ENCODE results near the gene DIO1. TPM values are rescaled to one million over a fixed set of nuclear protein-coding genes. Genes with fewer than 3 reads are reported as not detected.

DIO1 gene
- polyA plus RNA-seq, 1 donor from 2014 or later = not detected

DNA sequence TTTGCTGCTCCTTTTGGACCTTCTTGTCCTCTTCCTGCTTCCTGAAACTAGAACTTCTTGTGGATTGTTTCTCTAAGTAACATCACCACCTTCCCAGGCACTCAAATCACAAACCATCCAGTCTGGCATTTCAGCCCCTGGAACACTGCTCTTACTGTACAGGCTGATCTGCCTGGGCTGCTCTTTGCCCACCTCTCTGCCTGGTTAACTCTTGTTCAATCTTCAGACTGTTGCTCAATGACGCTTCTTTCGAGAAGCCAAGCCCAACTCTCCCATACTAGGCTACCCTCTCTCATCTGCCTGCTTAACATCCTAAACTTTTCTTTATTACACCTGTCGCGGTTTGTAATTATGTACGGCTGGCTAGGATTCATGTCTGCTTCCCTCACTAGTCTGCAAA lies 657 bp downstream of the DIO1 start:
- no peaks in the 10 kb centered on the region for H4K20me1 ChIP-seq (ENCODE audit: insufficient read depth)
- H2AFZ ChIP-seq (ENCODE audit: low read depth, low read length) = no peak overlapping the region
- H3K9ac ChIP-seq (ENCODE audit: low read length) = no peak overlapping the region
- H3K27me3 ChIP-seq (ENCODE audit: insufficient read depth, low read depth, low read length) = no peaks in the 10 kb centered on the region
- H3K4me2 ChIP-seq (ENCODE audit: low read length) = no peak overlapping the region
- H3K27ac ChIP-seq (ENCODE audit: low read length) = no peak overlapping the region
- H3F3A ChIP-seq (ENCODE audit: insufficient read depth, low read length, poor library complexity, severe bottlenecking) = no peaks in the 10 kb centered on the region
- H3K4me3 ChIP-seq (ENCODE audit: low read length) = no peak overlapping the region
- no peaks in the 10 kb centered on the region for H3K79me2 ChIP-seq (replicated peaks; ENCODE audit: insufficient read depth, low read length)
- no peaks in the 10 kb centered on the region for H3K9me2 ChIP-seq (ENCODE audit: insufficient read depth, low read length)
- H3K9me3 ChIP-seq (ENCODE audit: low read length) = no peaks in the 10 kb centered on the region
- TF ChIP-seq EZH2 (IDR thresholded peaks at IDR 0.05; ENCODE audit: borderline replicate concordance, insufficient read depth, low read length, poor library complexity, severe bottlenecking) (no peak), POLR2AphosphoS5 (IDR thresholded peaks at IDR 0.05) (no peak), TAF1 (IDR thresholded peaks at IDR 0.05; ENCODE audit: low read depth) (no peak), EP300 (conservative IDR thresholded peaks at IDR 0.05; ENCODE audit: poor library complexity, severe bottlenecking) (no peak), SMC3 (conservative IDR thresholded peaks at IDR 0.05; ENCODE audit: poor library complexity) (no peak), MXI1 (conservative IDR thresholded peaks at IDR 0.05; ENCODE audit: poor library complexity, severe bottlenecking) (no peak), RAD21 (conservative IDR thresholded peaks at IDR 0.05) (no peak)
- TF ChIP-seq, protein P1, sequence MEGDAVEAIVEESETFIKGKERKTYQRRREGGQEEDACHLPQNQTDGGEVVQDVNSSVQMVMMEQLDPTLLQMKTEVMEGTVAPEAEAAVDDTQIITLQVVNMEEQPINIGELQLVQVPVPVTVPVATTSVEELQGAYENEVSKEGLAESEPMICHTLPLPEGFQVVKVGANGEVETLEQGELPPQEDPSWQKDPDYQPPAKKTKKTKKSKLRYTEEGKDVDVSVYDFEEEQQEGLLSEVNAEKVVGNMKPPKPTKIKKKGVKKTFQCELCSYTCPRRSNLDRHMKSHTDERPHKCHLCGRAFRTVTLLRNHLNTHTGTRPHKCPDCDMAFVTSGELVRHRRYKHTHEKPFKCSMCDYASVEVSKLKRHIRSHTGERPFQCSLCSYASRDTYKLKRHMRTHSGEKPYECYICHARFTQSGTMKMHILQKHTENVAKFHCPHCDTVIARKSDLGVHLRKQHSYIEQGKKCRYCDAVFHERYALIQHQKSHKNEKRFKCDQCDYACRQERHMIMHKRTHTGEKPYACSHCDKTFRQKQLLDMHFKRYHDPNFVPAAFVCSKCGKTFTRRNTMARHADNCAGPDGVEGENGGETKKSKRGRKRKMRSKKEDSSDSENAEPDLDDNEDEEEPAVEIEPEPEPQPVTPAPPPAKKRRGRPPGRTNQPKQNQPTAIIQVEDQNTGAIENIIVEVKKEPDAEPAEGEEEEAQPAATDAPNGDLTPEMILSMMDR (IDR thresholded peaks at IDR 0.05; ENCODE audit: poor library complexity, severe bottlenecking) = no peak
- TF ChIP-seq, protein P2, sequence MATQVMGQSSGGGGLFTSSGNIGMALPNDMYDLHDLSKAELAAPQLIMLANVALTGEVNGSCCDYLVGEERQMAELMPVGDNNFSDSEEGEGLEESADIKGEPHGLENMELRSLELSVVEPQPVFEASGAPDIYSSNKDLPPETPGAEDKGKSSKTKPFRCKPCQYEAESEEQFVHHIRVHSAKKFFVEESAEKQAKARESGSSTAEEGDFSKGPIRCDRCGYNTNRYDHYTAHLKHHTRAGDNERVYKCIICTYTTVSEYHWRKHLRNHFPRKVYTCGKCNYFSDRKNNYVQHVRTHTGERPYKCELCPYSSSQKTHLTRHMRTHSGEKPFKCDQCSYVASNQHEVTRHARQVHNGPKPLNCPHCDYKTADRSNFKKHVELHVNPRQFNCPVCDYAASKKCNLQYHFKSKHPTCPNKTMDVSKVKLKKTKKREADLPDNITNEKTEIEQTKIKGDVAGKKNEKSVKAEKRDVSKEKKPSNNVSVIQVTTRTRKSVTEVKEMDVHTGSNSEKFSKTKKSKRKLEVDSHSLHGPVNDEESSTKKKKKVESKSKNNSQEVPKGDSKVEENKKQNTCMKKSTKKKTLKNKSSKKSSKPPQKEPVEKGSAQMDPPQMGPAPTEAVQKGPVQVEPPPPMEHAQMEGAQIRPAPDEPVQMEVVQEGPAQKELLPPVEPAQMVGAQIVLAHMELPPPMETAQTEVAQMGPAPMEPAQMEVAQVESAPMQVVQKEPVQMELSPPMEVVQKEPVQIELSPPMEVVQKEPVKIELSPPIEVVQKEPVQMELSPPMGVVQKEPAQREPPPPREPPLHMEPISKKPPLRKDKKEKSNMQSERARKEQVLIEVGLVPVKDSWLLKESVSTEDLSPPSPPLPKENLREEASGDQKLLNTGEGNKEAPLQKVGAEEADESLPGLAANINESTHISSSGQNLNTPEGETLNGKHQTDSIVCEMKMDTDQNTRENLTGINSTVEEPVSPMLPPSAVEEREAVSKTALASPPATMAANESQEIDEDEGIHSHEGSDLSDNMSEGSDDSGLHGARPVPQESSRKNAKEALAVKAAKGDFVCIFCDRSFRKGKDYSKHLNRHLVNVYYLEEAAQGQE (IDR thresholded peaks at IDR 0.05; ENCODE audit: borderline replicate concordance) = no peak
- H3K36me3 ChIP-seq (ENCODE audit: insufficient read depth, low read length) = no peaks in the 10 kb centered on the region

DNA sequence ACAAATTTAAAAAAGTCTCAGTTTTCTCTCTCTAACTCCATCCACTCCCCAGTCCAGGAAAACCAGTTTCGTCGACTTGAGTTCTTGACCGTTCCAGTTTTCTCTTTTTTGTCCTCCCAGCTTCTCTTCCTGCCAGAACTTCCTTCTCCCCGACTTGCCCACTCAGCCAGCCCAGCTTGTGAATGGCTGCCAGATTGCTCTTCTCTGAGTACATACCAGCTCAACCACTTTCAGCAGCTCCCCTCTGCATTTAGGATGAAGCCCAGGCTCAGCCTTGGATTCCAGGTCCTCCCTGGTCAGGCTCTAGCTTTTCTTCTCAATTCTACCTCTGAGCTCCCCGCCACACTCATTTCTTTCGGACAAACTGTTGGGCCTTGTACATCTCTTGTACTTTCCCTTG lies 1.4 kb downstream of the DIO1 start:
- H3K36me3 ChIP-seq (ENCODE audit: insufficient read depth, low read length) = no peaks in the 10 kb centered on the region
- no peaks in the 10 kb centered on the region for H3K79me2 ChIP-seq (replicated peaks; ENCODE audit: insufficient read depth, low read length)
- H3K9me3 ChIP-seq (ENCODE audit: low read length) = no peaks in the 10 kb centered on the region
- no peaks in the 10 kb centered on the region for H3K9me2 ChIP-seq (ENCODE audit: insufficient read depth, low read length)
- TF ChIP-seq, protein P2 (IDR thresholded peaks at IDR 0.05; ENCODE audit: borderline replicate concordance) = no peak
- TF ChIP-seq SMC3 (conservative IDR thresholded peaks at IDR 0.05; ENCODE audit: poor library complexity) = no peak
- TF ChIP-seq MXI1 (conservative IDR thresholded peaks at IDR 0.05; ENCODE audit: poor library complexity, severe bottlenecking) = no peak
- TF ChIP-seq EP300 (conservative IDR thresholded peaks at IDR 0.05; ENCODE audit: poor library complexity, severe bottlenecking) = no peak
- no peak for TF ChIP-seq POLR2AphosphoS5 (IDR thresholded peaks at IDR 0.05)
- no peak for TF ChIP-seq RAD21 (conservative IDR thresholded peaks at IDR 0.05)
- TF ChIP-seq EZH2 (IDR thresholded peaks at IDR 0.05; ENCODE audit: borderline replicate concordance, insufficient read depth, low read length, poor library complexity, severe bottlenecking) = no peak
- TF ChIP-seq, protein P1 (IDR thresholded peaks at IDR 0.05; ENCODE audit: poor library complexity, severe bottlenecking) = no peak
- no peak for TF ChIP-seq TAF1 (IDR thresholded peaks at IDR 0.05; ENCODE audit: low read depth)
- no peak overlapping the region for H3K4me2 ChIP-seq (ENCODE audit: low read length)
- no peaks in the 10 kb centered on the region for H3F3A ChIP-seq (ENCODE audit: insufficient read depth, low read length, poor library complexity, severe bottlenecking)
- no peak overlapping the region for H2AFZ ChIP-seq (ENCODE audit: low read depth, low read length)
- no peaks in the 10 kb centered on the region for H3K27me3 ChIP-seq (ENCODE audit: insufficient read depth, low read depth, low read length)
- H4K20me1 ChIP-seq (ENCODE audit: insufficient read depth) = no peaks in the 10 kb centered on the region
- H3K4me3 ChIP-seq (ENCODE audit: low read length) = no peak overlapping the region
- no peak overlapping the region for H3K9ac ChIP-seq (ENCODE audit: low read length)
- H3K27ac ChIP-seq (ENCODE audit: low read length) = no peak overlapping the region
